ENCODE measurements around the gene SMNDC1. TPM values are rescaled to one million over a fixed set of nuclear protein-coding genes. Genes with fewer than 3 reads are reported as not detected.
A peak's percentile ranks its signal among the peaks of the same experiment; 100 is the strongest.

Gene SMNDC1
- total and polyA plus RNA-seq, 3 donors from 2014 or later, result 16.4 to 33.2 (median 20.9) TPM

- no peak overlapping the region for H3K27ac ChIP-seq
- TF ChIP-seq POLR2A (IDR thresholded peaks at IDR 0.05), result no peak
- TF ChIP-seq CTCF (IDR thresholded peaks at IDR 0.05), result no peak
- no peak for DNase-seq
- WGBS, 2 donors, result 86 to 100% methylated on average over 2 of the region's 2 CpGs
- no peak overlapping the region for H3K4me3 ChIP-seq
- no peaks in the 10 kb centered on the region for H3K27me3 ChIP-seq
- H3K9me3 ChIP-seq, result no peaks in the 10 kb centered on the region
- no peaks in the 10 kb centered on the region for H3K36me3 ChIP-seq (ENCODE audit: low read depth, missing control alignments)
- H3K4me1 ChIP-seq, result peaks cover 6% of the 10 kb centered on the region
- intact Hi-C loops (cut with DNase I; ENCODE audit: low total_unique reads), result no loop called here
Observed at GRCh38 chr10:110285501-110285900, 19.2 kb downstream of the SMNDC1 start.

GRCh38 chr10:110284262-110284661, 20.5 kb downstream of the SMNDC1 start:
- no peaks in the 10 kb centered on the region for H3K36me3 ChIP-seq (ENCODE audit: low read depth, missing control alignments)
- no peak overlapping the region for H3K4me3 ChIP-seq
- TF ChIP-seq POLR2A (IDR thresholded peaks at IDR 0.05) (no peak), CTCF (IDR thresholded peaks at IDR 0.05) (no peak)
- intact Hi-C loops (cut with DNase I; ENCODE audit: low total_unique reads), result no loop called here
- H3K27ac ChIP-seq, result no peak overlapping the region
- peaks cover 6% of the 10 kb centered on the region for H3K4me1 ChIP-seq
- no peak for DNase-seq
- WGBS, 2 donors, result 96 to 98% methylated on average over 3 of the region's 3 CpGs
- no peaks in the 10 kb centered on the region for H3K27me3 ChIP-seq
- no peaks in the 10 kb centered on the region for H3K9me3 ChIP-seq

GRCh38 chr10:110279407-110279986, 25.2 kb downstream of the SMNDC1 start:
- Histone ChIP-seq H3K4me1 (peaks cover 12% of the 10 kb centered on the region), H3K4me3 (no peak overlapping the region), H3K9me3 (no peaks in the 10 kb centered on the region), H3K27me3 (no peaks in the 10 kb centered on the region), H3K27ac (no peak overlapping the region), H3K36me3 (ENCODE audit: low read depth, missing control alignments) (no peaks in the 10 kb centered on the region)
- DNase-seq, result peak; percentile 78
- 51 to 54% methylated on average over 6 of the region's 6 CpGs for WGBS, 2 donors
- TF ChIP-seq CTCF (IDR thresholded peaks at IDR 0.05), result peak; percentile 69 to 90 (median 87)
- TF ChIP-seq POLR2A (IDR thresholded peaks at IDR 0.05), result no peak
- intact Hi-C loops (cut with DNase I; ENCODE audit: low total_unique reads), result loop anchor here (5.0 to 10.0 kb wide), 2 partner anchors 55 to 142 kb away; no protein-coding TSS in a partner anchor

- TF ChIP-seq CTCF (IDR thresholded peaks at IDR 0.05), result no peak
- TF ChIP-seq POLR2A (IDR thresholded peaks at IDR 0.05), result no peak
- peaks cover 18% of the 10 kb centered on the region for H3K4me1 ChIP-seq
- WGBS, 2 donors, result 71 to 72% methylated on average over 7 of the region's 7 CpGs
- H3K36me3 ChIP-seq (ENCODE audit: low read depth, missing control alignments), result no peaks in the 10 kb centered on the region
- no peak for DNase-seq
- H3K4me3 ChIP-seq, result no peak overlapping the region
- H3K27ac ChIP-seq, result no peak overlapping the region
- intact Hi-C loops (cut with DNase I; ENCODE audit: low total_unique reads), result loop anchor here (5.0 to 10.0 kb wide), 2 partner anchors 54 to 141 kb away; no protein-coding TSS in a partner anchor
- H3K9me3 ChIP-seq, result no peaks in the 10 kb centered on the region
- H3K27me3 ChIP-seq, result no peaks in the 10 kb centered on the region
Observed at GRCh38 chr10:110278562-110279406, 25.9 kb downstream of the SMNDC1 start.

Measured in testis (tissue), 3 donors.